ENCODE measurements around the gene FKBP11.

FKBP11 gene

GRCh38 chr12:48954841-48955501 is 29.7 kb upstream of the FKBP11 start:
- no peaks in the 10 kb centered on the region for H3K27me3 ChIP-seq (ENCODE audit: control insufficient read depth in 3 of 3, insufficient read depth in 3 of 3, low read depth in 1 of 3, low read length in 3 of 3)

GRCh38 chr12:48954061-48954460 is 28.8 kb upstream of the FKBP11 start:
- Histone ChIP-seq H3K18ac (ENCODE audit: low read length) (no peak overlapping the region), H3K27ac (replicated peaks; ENCODE audit: low read length) (no peak overlapping the region), H4K91ac (ENCODE audit: low read depth, low read length, poor library complexity) (no peak overlapping the region), H4K8ac (ENCODE audit: low read depth, low read length) (no peak overlapping the region), H2BK15ac (ENCODE audit: low read length) (no peak overlapping the region), H2AFZ (ENCODE audit: low read length) (no peak overlapping the region), H3K4me3 (ENCODE audit: low read length in 2 of 2) (no peak overlapping the region), H3K4me2 (ENCODE audit: insufficient read depth, low read length, poor library complexity, severe bottlenecking) (no peak overlapping the region), H3K9ac (ENCODE audit: low read depth, low read length, poor library complexity) (no peak overlapping the region), H3K14ac (ENCODE audit: low read length) (no peak overlapping the region), H3K79me1 (ENCODE audit: low read depth, low read length) (peaks cover 5% of the 10 kb centered on the region), H2AK5ac (ENCODE audit: low read depth, low read length) (no peak overlapping the region), H2BK5ac (ENCODE audit: low read length) (no peak overlapping the region), H2BK120ac (ENCODE audit: low read depth, low read length) (no peak overlapping the region), H3K4ac (ENCODE audit: low read length) (no peak overlapping the region), H3K36me3 (replicated peaks in 1 of 2; ENCODE audit: control insufficient read depth in 2 of 2, insufficient read depth in 2 of 2, low read length in 2 of 2) (peaks cover 5 to 54% of the 10 kb centered on the region in 2 donors), H2BK12ac (ENCODE audit: low read length) (no peak overlapping the region), H3K27me3 (ENCODE audit: control insufficient read depth in 3 of 3, insufficient read depth in 3 of 3, low read depth in 1 of 3, low read length in 3 of 3) (no peaks in the 10 kb centered on the region), H3K23ac (ENCODE audit: low read depth, low read length, poor library complexity) (no peak overlapping the region), H3K9me3 (replicated peaks in 1 of 2; ENCODE audit: control insufficient read depth in 2 of 2, insufficient read depth in 1 of 2, low read depth in 1 of 2, low read length in 2 of 2) (no peaks in the 10 kb centered on the region), H3K4me1 (ENCODE audit: control insufficient read depth in 2 of 2, insufficient read depth in 1 of 2, low read depth in 1 of 2, low read length in 2 of 2) (peaks cover 7% of the 10 kb centered on the region in 2 donors)
- WGBS, 2 donors (ENCODE audit: extremely low coverage in 2 of 2, insufficient read length in 2 of 2, insufficient replicate concordance in 1 of 2): no CpG with 5 or more reads among the region's 3 CpGs
- DNase-seq (ENCODE audit: low spot score): no peak

More at GRCh38 chr12:48954841-48955501, 29.7 kb upstream of the FKBP11 start:
- H3K4me3 ChIP-seq (ENCODE audit: low read length in 2 of 2): peak overlapping the region in 1 of 2 donors; percentile 97
- H3K9me3 ChIP-seq (replicated peaks in 1 of 2; ENCODE audit: control insufficient read depth in 2 of 2, insufficient read depth in 1 of 2, low read depth in 1 of 2, low read length in 2 of 2): no peaks in the 10 kb centered on the region
- no peak overlapping the region for H2BK15ac ChIP-seq (ENCODE audit: low read length)
- no peak overlapping the region for H2BK5ac ChIP-seq (ENCODE audit: low read length)
- H3K36me3 ChIP-seq (replicated peaks in 1 of 2; ENCODE audit: control insufficient read depth in 2 of 2, insufficient read depth in 2 of 2, low read length in 2 of 2): peaks cover 5 to 48% of the 10 kb centered on the region in 2 donors
- H4K91ac ChIP-seq (ENCODE audit: low read depth, low read length, poor library complexity): no peak overlapping the region
- no peak for DNase-seq (ENCODE audit: low spot score)
- no peak overlapping the region for H3K4ac ChIP-seq (ENCODE audit: low read length)
- H2AFZ ChIP-seq (ENCODE audit: low read length): no peak overlapping the region
- H4K8ac ChIP-seq (ENCODE audit: low read depth, low read length): no peak overlapping the region
- no peak overlapping the region for H3K23ac ChIP-seq (ENCODE audit: low read depth, low read length, poor library complexity)
- H2AK5ac ChIP-seq (ENCODE audit: low read depth, low read length): no peak overlapping the region
- H3K27ac ChIP-seq (replicated peaks; ENCODE audit: low read length): no peak overlapping the region
- H3K4me2 ChIP-seq (ENCODE audit: insufficient read depth, low read length, poor library complexity, severe bottlenecking): no peak overlapping the region
- H2BK120ac ChIP-seq (ENCODE audit: low read depth, low read length): no peak overlapping the region
- H3K14ac ChIP-seq (ENCODE audit: low read length): no peak overlapping the region
- H3K79me1 ChIP-seq (ENCODE audit: low read depth, low read length): peaks cover 3% of the 10 kb centered on the region
- WGBS, 2 donors (ENCODE audit: extremely low coverage in 2 of 2, insufficient read length in 2 of 2, insufficient replicate concordance in 1 of 2): no CpG with 5 or more reads among the region's 3 CpGs
- H3K4me1 ChIP-seq (ENCODE audit: control insufficient read depth in 2 of 2, insufficient read depth in 1 of 2, low read depth in 1 of 2, low read length in 2 of 2): peaks cover 7% of the 10 kb centered on the region in 2 donors
- H2BK12ac ChIP-seq (ENCODE audit: low read length): no peak overlapping the region
- H3K9ac ChIP-seq (ENCODE audit: low read depth, low read length, poor library complexity): no peak overlapping the region
- H3K18ac ChIP-seq (ENCODE audit: low read length): no peak overlapping the region

- H3K18ac ChIP-seq (ENCODE audit: low read length): no peak overlapping the region
- H3K14ac ChIP-seq (ENCODE audit: low read length): no peak overlapping the region
- no peak overlapping the region for H3K4ac ChIP-seq (ENCODE audit: low read length)
- H3K9me3 ChIP-seq (replicated peaks in 1 of 2; ENCODE audit: control insufficient read depth in 2 of 2, insufficient read depth in 1 of 2, low read depth in 1 of 2, low read length in 2 of 2): no peaks in the 10 kb centered on the region
- H3K23ac ChIP-seq (ENCODE audit: low read depth, low read length, poor library complexity): no peak overlapping the region
- no peak overlapping the region for H2BK12ac ChIP-seq (ENCODE audit: low read length)
- H2BK120ac ChIP-seq (ENCODE audit: low read depth, low read length): no peak overlapping the region
- no peak overlapping the region for H2AFZ ChIP-seq (ENCODE audit: low read length)
- H2BK15ac ChIP-seq (ENCODE audit: low read length): no peak overlapping the region
- no peak overlapping the region for H3K9ac ChIP-seq (ENCODE audit: low read depth, low read length, poor library complexity)
- H3K36me3 ChIP-seq (replicated peaks in 1 of 2; ENCODE audit: control insufficient read depth in 2 of 2, insufficient read depth in 2 of 2, low read length in 2 of 2): peaks cover 5 to 61% of the 10 kb centered on the region in 2 donors
- no peaks in the 10 kb centered on the region for H3K27me3 ChIP-seq (ENCODE audit: control insufficient read depth in 3 of 3, insufficient read depth in 3 of 3, low read depth in 1 of 3, low read length in 3 of 3)
- DNase-seq (ENCODE audit: low spot score): no peak
- H2BK5ac ChIP-seq (ENCODE audit: low read length): no peak overlapping the region
- H3K4me3 ChIP-seq (ENCODE audit: low read length in 2 of 2): no peak overlapping the region
- H3K4me1 ChIP-seq (ENCODE audit: control insufficient read depth in 2 of 2, insufficient read depth in 1 of 2, low read depth in 1 of 2, low read length in 2 of 2): peaks cover 4 to 7% of the 10 kb centered on the region in 2 donors
- no peak overlapping the region for H2AK5ac ChIP-seq (ENCODE audit: low read depth, low read length)
- WGBS, 2 donors (ENCODE audit: extremely low coverage in 2 of 2, insufficient read length in 2 of 2, insufficient replicate concordance in 1 of 2): no CpG with 5 or more reads among the region's 4 CpGs
- no peak overlapping the region for H3K4me2 ChIP-seq (ENCODE audit: insufficient read depth, low read length, poor library complexity, severe bottlenecking)
- H4K91ac ChIP-seq (ENCODE audit: low read depth, low read length, poor library complexity): no peak overlapping the region
- no peak overlapping the region for H4K8ac ChIP-seq (ENCODE audit: low read depth, low read length)
- H3K27ac ChIP-seq (replicated peaks; ENCODE audit: low read length): no peak overlapping the region
- H3K79me1 ChIP-seq (ENCODE audit: low read depth, low read length): peaks cover 5% of the 10 kb centered on the region
Measured at GRCh38 chr12:48952691-48953090, 27.4 kb upstream of the FKBP11 start.

GRCh38 chr12:48947727-48948126 is 22.4 kb upstream of the FKBP11 start:
- Histone ChIP-seq H2BK15ac (ENCODE audit: low read length) (no peak overlapping the region), H3K79me1 (ENCODE audit: low read depth, low read length) (peaks cover 6% of the 10 kb centered on the region), H4K91ac (ENCODE audit: low read depth, low read length, poor library complexity) (no peak overlapping the region), H2BK120ac (ENCODE audit: low read depth, low read length) (no peak overlapping the region), H2AK5ac (ENCODE audit: low read depth, low read length) (no peak overlapping the region), H3K9ac (ENCODE audit: low read depth, low read length, poor library complexity) (no peak overlapping the region), H3K23ac (ENCODE audit: low read depth, low read length, poor library complexity) (no peak overlapping the region), H3K4me1 (ENCODE audit: control insufficient read depth in 2 of 2, insufficient read depth in 1 of 2, low read depth in 1 of 2, low read length in 2 of 2) (no peaks in the 10 kb centered on the region), H3K4me3 (ENCODE audit: low read length in 2 of 2) (no peak overlapping the region), H2BK12ac (ENCODE audit: low read length) (no peak overlapping the region), H3K14ac (ENCODE audit: low read length) (no peak overlapping the region), H2BK5ac (ENCODE audit: low read length) (no peak overlapping the region), H3K27ac (replicated peaks; ENCODE audit: low read length) (no peak overlapping the region), H3K27me3 (ENCODE audit: control insufficient read depth in 3 of 3, insufficient read depth in 3 of 3, low read depth in 1 of 3, low read length in 3 of 3) (no peaks in the 10 kb centered on the region), H2AFZ (ENCODE audit: low read length) (no peak overlapping the region), H3K9me3 (replicated peaks in 1 of 2; ENCODE audit: control insufficient read depth in 2 of 2, insufficient read depth in 1 of 2, low read depth in 1 of 2, low read length in 2 of 2) (no peaks in the 10 kb centered on the region), H3K18ac (ENCODE audit: low read length) (no peak overlapping the region), H4K8ac (ENCODE audit: low read depth, low read length) (no peak overlapping the region), H3K4ac (ENCODE audit: low read length) (no peak overlapping the region), H3K4me2 (ENCODE audit: insufficient read depth, low read length, poor library complexity, severe bottlenecking) (no peak overlapping the region), H3K36me3 (replicated peaks in 1 of 2; ENCODE audit: control insufficient read depth in 2 of 2, insufficient read depth in 2 of 2, low read length in 2 of 2) (peaks cover 10 to 63% of the 10 kb centered on the region in 2 donors)
- no peak for DNase-seq (ENCODE audit: low spot score)
- WGBS, 2 donors (ENCODE audit: extremely low coverage in 2 of 2, insufficient read length in 2 of 2, insufficient replicate concordance in 1 of 2): no CpG with 5 or more reads among the region's 3 CpGs

Measured in neuronal stem cell (in vitro differentiated cells).